GM21717 (cell line): ENCODE data around the gene BNC2.

Experiments
- ATAC-seq: cut with Tn5 transposase; IDR thresholded peaks from one replicate; pipeline ENCODE4 v1.9.1; 2021; ENCODE audit warnings: mild to moderate bottlenecking, moderate library complexity; ENCODE audit not compliant: unreplicated experiment

Gene BNC2

GRCh38 chr9:16817002-16817401 is 53.5 kb downstream of the BNC2 start:
- no peak for ATAC-seq

GRCh38 chr9:16816011-16816410 is 54.5 kb downstream of the BNC2 start:
- ATAC-seq = no peak

GRCh38 chr9:16815079-16815478 is 55.4 kb downstream of the BNC2 start:
- ATAC-seq = no peak

GRCh38 chr9:16813838-16814237 is 56.6 kb downstream of the BNC2 start:
- ATAC-seq = no peak

GRCh38 chr9:16811987-16812685 is 58.3 kb downstream of the BNC2 start:
- ATAC-seq = no peak

GRCh38 chr9:16809912-16810610 is 60.4 kb downstream of the BNC2 start:
- no peak for ATAC-seq

- no peak for ATAC-seq
Measured at GRCh38 chr9:16806674-16807073, 63.8 kb downstream of the BNC2 start.

GRCh38 chr9:16803648-16804047 is 66.8 kb downstream of the BNC2 start:
- ATAC-seq = no peak

- no peak for ATAC-seq
Measured at GRCh38 chr9:16801871-16802466, 68.5 kb downstream of the BNC2 start.

- ATAC-seq = no peak
Measured at GRCh38 chr9:16796304-16796825, 74.1 kb downstream of the BNC2 start.

GRCh38 chr9:16794871-16795639 is 75.4 kb downstream of the BNC2 start:
- ATAC-seq = no peak

GRCh38 chr9:16794103-16794502 is 76.4 kb downstream of the BNC2 start:
- no peak for ATAC-seq

GRCh38 chr9:16787724-16788123 is 82.7 kb downstream of the BNC2 start:
- ATAC-seq = no peak

GRCh38 chr9:16784002-16784401 is 86.5 kb downstream of the BNC2 start:
- ATAC-seq = no peak

GRCh38 chr9:16782490-16782889 is 88.0 kb downstream of the BNC2 start:
- no peak for ATAC-seq

GRCh38 chr9:16775330-16775729 is 95.1 kb downstream of the BNC2 start:
- no peak for ATAC-seq

- ATAC-seq = no peak
Measured at GRCh38 chr9:16773617-16774016, 96.9 kb downstream of the BNC2 start.

- ATAC-seq = no peak
Measured at GRCh38 chr9:16773116-16773515, 97.4 kb downstream of the BNC2 start.

- no peak for ATAC-seq
Measured at GRCh38 chr9:16771356-16771755, 99.1 kb downstream of the BNC2 start.

GRCh38 chr9:16769291-16769690 is 101.2 kb downstream of the BNC2 start:
- ATAC-seq = no peak

GRCh38 chr9:16768816-16769215 is 101.7 kb downstream of the BNC2 start:
- no peak for ATAC-seq
